Measurements from ENCODE around the gene PPM1N.

DNA sequence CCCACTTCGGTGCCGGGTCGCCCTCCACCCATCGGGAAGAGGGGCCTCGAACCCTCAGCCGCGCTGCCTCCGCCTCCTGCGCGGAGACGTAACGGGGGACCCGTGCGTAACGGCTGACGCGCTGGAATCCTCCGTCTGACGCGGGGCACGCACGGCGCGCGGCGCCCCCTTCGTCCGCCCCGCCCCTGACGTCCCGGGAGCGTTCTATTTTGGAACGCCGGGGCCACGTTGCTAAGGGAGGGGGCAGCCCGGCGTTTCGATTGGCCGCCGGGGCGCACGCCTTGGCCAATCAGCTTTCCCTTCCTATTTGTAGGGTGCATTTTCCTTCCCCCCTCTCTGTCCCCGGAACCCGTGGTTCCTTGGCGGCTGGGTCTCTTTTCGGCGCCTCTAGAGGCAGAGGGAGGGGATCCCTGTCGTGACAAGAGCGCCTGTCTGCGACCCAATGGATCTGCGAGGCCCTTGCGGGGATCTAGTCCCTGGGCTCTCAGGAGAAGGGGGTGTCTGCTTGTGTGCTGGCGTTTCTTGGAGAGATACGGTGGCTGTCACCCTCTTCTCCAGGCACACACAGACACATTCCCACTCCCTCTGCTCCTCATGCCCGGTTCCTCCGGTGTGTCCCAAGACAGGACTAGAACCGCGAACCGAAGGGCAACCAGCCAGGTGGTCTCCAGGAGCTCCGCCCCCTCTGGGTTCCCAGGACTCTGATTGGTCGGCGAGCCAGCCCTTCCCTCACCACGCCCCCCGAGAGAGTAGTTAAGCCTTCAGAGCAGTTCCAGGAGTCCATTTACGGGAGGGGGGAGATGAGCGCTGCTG lies 28.9 kb upstream of the PPM1N start:
- TF ChIP-seq, protein P1, sequence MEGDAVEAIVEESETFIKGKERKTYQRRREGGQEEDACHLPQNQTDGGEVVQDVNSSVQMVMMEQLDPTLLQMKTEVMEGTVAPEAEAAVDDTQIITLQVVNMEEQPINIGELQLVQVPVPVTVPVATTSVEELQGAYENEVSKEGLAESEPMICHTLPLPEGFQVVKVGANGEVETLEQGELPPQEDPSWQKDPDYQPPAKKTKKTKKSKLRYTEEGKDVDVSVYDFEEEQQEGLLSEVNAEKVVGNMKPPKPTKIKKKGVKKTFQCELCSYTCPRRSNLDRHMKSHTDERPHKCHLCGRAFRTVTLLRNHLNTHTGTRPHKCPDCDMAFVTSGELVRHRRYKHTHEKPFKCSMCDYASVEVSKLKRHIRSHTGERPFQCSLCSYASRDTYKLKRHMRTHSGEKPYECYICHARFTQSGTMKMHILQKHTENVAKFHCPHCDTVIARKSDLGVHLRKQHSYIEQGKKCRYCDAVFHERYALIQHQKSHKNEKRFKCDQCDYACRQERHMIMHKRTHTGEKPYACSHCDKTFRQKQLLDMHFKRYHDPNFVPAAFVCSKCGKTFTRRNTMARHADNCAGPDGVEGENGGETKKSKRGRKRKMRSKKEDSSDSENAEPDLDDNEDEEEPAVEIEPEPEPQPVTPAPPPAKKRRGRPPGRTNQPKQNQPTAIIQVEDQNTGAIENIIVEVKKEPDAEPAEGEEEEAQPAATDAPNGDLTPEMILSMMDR (IDR thresholded peaks at IDR 0.05): no peak
- TF ChIP-seq POLR2A (IDR thresholded peaks at IDR 0.05; ENCODE audit: low read length) (peak; percentile 28; the same call in 1 of the 2 replicates), JUNB (IDR thresholded peaks at IDR 0.05) (no peak), RAD21 (conservative IDR thresholded peaks at IDR 0.05 in 1 of 2, IDR thresholded peaks at IDR 0.05 in 1 of 2) (no peak), KDM1A (IDR thresholded peaks at IDR 0.05; ENCODE audit: low read depth) (no peak), EP300 (IDR thresholded peaks at IDR 0.05) (no peak), JUN (IDR thresholded peaks at IDR 0.05) (0 out of 5 replicates have a peak, but pooled peaks of 1 of the 2 experiments have one; percentile 26)
